Measurements from ENCODE around the gene CASTOR1. TPM values are rescaled to one million over a fixed set of nuclear protein-coding genes. Genes with fewer than 3 reads are reported as not detected.

Gene CASTOR1
- total and polyA plus RNA-seq, 4 donors = 12.6 to 26.5 (median 15.3) TPM

DNA sequence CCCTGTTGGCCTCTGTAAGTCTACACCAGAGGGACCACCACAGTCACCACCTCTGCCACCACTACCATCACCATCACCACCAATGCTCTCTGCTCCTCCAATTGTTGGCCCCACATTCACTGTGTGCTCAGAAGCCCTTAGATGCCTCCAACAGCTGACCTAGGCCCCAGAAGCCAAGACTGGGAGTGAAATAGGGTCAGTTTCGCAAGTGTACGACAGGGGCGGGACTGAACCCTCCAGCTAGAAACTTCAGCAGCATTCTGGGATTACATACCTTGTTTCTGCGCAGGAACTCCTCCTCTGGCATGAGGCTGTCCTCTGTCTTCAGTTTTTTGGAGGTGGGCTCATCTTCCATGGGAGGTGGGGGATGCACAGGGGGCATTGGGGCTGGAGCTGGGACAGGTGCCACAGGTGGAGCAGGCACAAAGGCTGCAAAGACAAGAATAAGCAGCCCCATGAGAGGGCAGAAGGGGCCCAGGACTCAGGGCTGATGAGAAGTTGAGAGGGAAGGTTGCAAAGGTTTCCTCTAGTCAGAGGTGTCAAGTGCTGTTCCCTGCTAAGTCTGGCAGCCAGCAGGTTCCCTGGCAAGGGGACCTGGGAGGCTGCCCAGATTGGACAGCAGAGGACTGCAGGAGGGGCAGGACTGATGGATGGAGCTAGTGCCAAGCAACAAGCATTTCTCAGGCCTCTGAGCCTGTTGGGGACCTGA, 47.6 kb upstream of the CASTOR1 start:
- Histone ChIP-seq H3K9ac (ENCODE audit: insufficient read depth in 1 of 2, low read length in 2 of 2) (no peak overlapping the region), H3K27me3 (ENCODE audit: control insufficient read depth in 3 of 3, insufficient read depth in 3 of 3, low read length in 2 of 3) (no peaks in the 10 kb centered on the region), H3K4me3 (no peak overlapping the region), H3K27ac (ENCODE audit: low read depth in 1 of 2, low read length in 1 of 2) (peak overlapping the region in 1 of 2 donors; percentile 0), H3K36me3 (ENCODE audit: control insufficient read depth in 4 of 4, insufficient read depth in 4 of 4, low read length in 4 of 4) (peaks cover 57 to 92% (median 74%) of the 10 kb centered on the region in 4 donors), H3K9me3 (ENCODE audit: control insufficient read depth in 4 of 4, insufficient read depth in 3 of 4, low read length in 3 of 4) (peaks cover 0 to 2% (median 0%) of the 10 kb centered on the region in 4 donors), H3K4me1 (ENCODE audit: control insufficient read depth in 5 of 5, insufficient read depth in 5 of 5, low read length in 5 of 5) (no peaks in the 10 kb centered on the region)
- ATAC-seq (ENCODE audit: insufficient read depth, low FRiP score) (no peak), DNase-seq (no peak)
- 88 to 92% methylated on average over 4 of the region's 4 CpGs for WGBS, 2 donors
- TF ChIP-seq, protein P1, sequence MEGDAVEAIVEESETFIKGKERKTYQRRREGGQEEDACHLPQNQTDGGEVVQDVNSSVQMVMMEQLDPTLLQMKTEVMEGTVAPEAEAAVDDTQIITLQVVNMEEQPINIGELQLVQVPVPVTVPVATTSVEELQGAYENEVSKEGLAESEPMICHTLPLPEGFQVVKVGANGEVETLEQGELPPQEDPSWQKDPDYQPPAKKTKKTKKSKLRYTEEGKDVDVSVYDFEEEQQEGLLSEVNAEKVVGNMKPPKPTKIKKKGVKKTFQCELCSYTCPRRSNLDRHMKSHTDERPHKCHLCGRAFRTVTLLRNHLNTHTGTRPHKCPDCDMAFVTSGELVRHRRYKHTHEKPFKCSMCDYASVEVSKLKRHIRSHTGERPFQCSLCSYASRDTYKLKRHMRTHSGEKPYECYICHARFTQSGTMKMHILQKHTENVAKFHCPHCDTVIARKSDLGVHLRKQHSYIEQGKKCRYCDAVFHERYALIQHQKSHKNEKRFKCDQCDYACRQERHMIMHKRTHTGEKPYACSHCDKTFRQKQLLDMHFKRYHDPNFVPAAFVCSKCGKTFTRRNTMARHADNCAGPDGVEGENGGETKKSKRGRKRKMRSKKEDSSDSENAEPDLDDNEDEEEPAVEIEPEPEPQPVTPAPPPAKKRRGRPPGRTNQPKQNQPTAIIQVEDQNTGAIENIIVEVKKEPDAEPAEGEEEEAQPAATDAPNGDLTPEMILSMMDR (IDR thresholded peaks at IDR 0.05; ENCODE audit: control extremely low read depth, extremely low read depth) = no peak

DNA sequence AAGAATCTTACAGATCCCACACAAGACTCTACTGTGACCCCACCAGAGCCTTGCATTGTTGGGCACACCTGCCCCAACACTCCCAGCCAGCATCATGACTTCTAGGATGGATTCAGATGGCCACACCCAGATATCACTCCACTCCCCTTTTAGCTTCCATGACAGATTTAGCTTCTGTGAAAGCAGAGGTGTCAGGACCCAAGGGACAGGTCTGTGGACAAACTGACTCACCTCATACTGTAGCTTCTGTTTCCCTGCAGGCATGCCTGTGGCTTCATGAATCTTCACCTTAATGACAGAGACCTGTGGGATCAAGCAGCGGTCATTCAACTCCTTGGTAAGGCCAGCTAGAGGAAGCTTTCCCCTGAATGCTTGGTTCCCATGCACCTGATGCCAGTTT, 45.9 kb upstream of the CASTOR1 start:
- no peak overlapping the region for H3K9ac ChIP-seq (ENCODE audit: insufficient read depth in 1 of 2, low read length in 2 of 2)
- no peaks in the 10 kb centered on the region for H3K4me1 ChIP-seq (ENCODE audit: control insufficient read depth in 5 of 5, insufficient read depth in 5 of 5, low read length in 5 of 5)
- TF ChIP-seq, protein P1 (IDR thresholded peaks at IDR 0.05; ENCODE audit: control extremely low read depth, extremely low read depth) = no peak
- peaks cover 0 to 2% (median 0%) of the 10 kb centered on the region in 4 donors for H3K9me3 ChIP-seq (ENCODE audit: control insufficient read depth in 4 of 4, insufficient read depth in 3 of 4, low read length in 3 of 4)
- WGBS, 2 donors = 96 to 97% methylated on average over 1 of the region's 1 CpG
- H3K4me3 ChIP-seq = no peak overlapping the region
- DNase-seq (no peak), ATAC-seq (ENCODE audit: insufficient read depth, low FRiP score) (no peak)
- peaks cover 50 to 83% (median 63%) of the 10 kb centered on the region in 4 donors for H3K36me3 ChIP-seq (ENCODE audit: control insufficient read depth in 4 of 4, insufficient read depth in 4 of 4, low read length in 4 of 4)
- H3K27me3 ChIP-seq (ENCODE audit: control insufficient read depth in 3 of 3, insufficient read depth in 3 of 3, low read length in 2 of 3) = no peaks in the 10 kb centered on the region
- no peak overlapping the region for H3K27ac ChIP-seq (ENCODE audit: low read depth in 1 of 2, low read length in 1 of 2)

- 82% methylated on average over 4 of the region's 4 CpGs for WGBS, 2 donors
- no peak for ATAC-seq (ENCODE audit: insufficient read depth, low FRiP score)
- DNase-seq = no peak
These were observed 45.3 kb upstream of the CASTOR1 start for GRCh38 chr22:30334646-30335045.

More at GRCh38 chr22:30334646-30335045, 45.3 kb upstream of the CASTOR1 start:
- H3K27me3 ChIP-seq (ENCODE audit: control insufficient read depth in 3 of 3, insufficient read depth in 3 of 3, low read length in 2 of 3) = no peaks in the 10 kb centered on the region
- H3K36me3 ChIP-seq (ENCODE audit: control insufficient read depth in 4 of 4, insufficient read depth in 4 of 4, low read length in 4 of 4) = peaks cover 46 to 77% (median 57%) of the 10 kb centered on the region in 4 donors
- H3K9me3 ChIP-seq (ENCODE audit: control insufficient read depth in 4 of 4, insufficient read depth in 3 of 4, low read length in 3 of 4) = peaks cover 0 to 2% (median 0%) of the 10 kb centered on the region in 4 donors
- H3K4me3 ChIP-seq = no peak overlapping the region
- H3K27ac ChIP-seq (ENCODE audit: low read depth in 1 of 2, low read length in 1 of 2) = peak overlapping the region in 1 of 2 donors; percentile 26
- H3K9ac ChIP-seq (ENCODE audit: insufficient read depth in 1 of 2, low read length in 2 of 2) = no peak overlapping the region
- TF ChIP-seq, protein P1 (IDR thresholded peaks at IDR 0.05; ENCODE audit: control extremely low read depth, extremely low read depth) = no peak
- H3K4me1 ChIP-seq (ENCODE audit: control insufficient read depth in 5 of 5, insufficient read depth in 5 of 5, low read length in 5 of 5) = no peaks in the 10 kb centered on the region
